Measurements from ENCODE around the gene HSPA4.

HSPA4 gene

GRCh38 chr5:133112026-133112660, 60.3 kb downstream of the HSPA4 start:
- Histone ChIP-seq H3K4me3 (ENCODE audit: low read depth, low read length) (no peak overlapping the region), H3K4me1 (peaks cover 21% of the 10 kb centered on the region), H3K9ac (no peak overlapping the region), H3K27ac (no peak overlapping the region), H3K4me2 (ENCODE audit: low read length) (no peak overlapping the region), H3K36me3 (ENCODE audit: control insufficient read depth, insufficient read depth, low read length) (no peaks in the 10 kb centered on the region), H3K27me3 (ENCODE audit: control insufficient read depth, insufficient read depth, low read length) (no peaks in the 10 kb centered on the region), H3K79me2 (no peaks in the 10 kb centered on the region), H3K9me3 (ENCODE audit: control insufficient read depth, low read length) (no peaks in the 10 kb centered on the region), H2AFZ (no peak overlapping the region)
- no peak for TF ChIP-seq CTCF (IDR thresholded peaks at IDR 0.05)

- Histone ChIP-seq H3K4me2 (ENCODE audit: low read length) (no peak overlapping the region), H3K27ac (peak overlapping the region; percentile 62), H3K4me1 (peaks cover 21% of the 10 kb centered on the region), H3K36me3 (ENCODE audit: control insufficient read depth, insufficient read depth, low read length) (no peaks in the 10 kb centered on the region), H2AFZ (peak overlapping the region; percentile 51), H3K9me3 (ENCODE audit: control insufficient read depth, low read length) (no peaks in the 10 kb centered on the region), H3K4me3 (ENCODE audit: low read depth, low read length) (no peak overlapping the region), H3K79me2 (no peaks in the 10 kb centered on the region), H3K9ac (no peak overlapping the region), H3K27me3 (ENCODE audit: control insufficient read depth, insufficient read depth, low read length) (no peaks in the 10 kb centered on the region)
- no peak for TF ChIP-seq CTCF (IDR thresholded peaks at IDR 0.05)
Measured at GRCh38 chr5:133113331-133114061, 61.7 kb downstream of the HSPA4 start.

DNA sequence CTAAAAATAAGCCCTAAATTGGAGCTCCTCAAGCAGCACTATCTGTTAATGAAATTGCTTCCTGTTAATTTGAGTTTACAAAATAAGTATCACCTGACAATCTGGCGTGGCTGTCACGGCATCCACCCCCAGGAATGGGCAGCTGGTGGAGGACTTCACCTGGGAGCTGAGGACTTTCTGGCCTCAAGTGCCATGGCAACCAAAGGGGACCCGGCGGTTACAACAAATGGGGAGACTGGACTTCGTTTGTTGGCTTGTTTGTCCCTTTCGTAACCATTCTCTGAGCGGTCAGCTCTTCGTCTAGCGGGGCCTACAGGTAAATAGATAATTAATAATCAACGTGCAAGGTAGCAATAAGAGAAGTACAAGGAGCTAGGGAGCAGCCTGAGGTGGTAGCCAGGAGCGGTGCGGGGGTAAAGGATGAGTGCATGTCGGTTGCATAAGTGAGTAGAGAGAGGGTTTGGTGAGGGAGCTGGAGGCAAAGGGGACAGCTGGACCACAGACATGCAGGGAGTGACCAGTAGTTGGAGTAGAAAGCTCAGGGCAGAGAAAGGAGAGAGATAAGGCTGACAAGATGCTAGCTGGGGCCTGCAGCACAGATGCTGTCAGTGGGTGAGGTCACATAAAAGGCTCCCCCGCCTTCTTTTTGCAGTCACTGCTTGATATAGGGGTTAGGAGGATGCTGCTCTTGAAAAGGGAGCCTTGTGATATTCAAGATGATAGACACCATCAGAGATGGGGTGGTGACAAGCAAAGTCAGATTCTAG, 62.5 kb downstream of the HSPA4 start:
- no peaks in the 10 kb centered on the region for H3K79me2 ChIP-seq
- no peak for TF ChIP-seq CTCF (IDR thresholded peaks at IDR 0.05)
- no peak overlapping the region for H3K9ac ChIP-seq
- H3K27me3 ChIP-seq (ENCODE audit: control insufficient read depth, insufficient read depth, low read length): no peaks in the 10 kb centered on the region
- H3K4me1 ChIP-seq: peaks cover 21% of the 10 kb centered on the region
- no peak overlapping the region for H2AFZ ChIP-seq
- H3K9me3 ChIP-seq (ENCODE audit: control insufficient read depth, low read length): no peaks in the 10 kb centered on the region
- peak overlapping the region; percentile 62 for H3K27ac ChIP-seq
- H3K36me3 ChIP-seq (ENCODE audit: control insufficient read depth, insufficient read depth, low read length): no peaks in the 10 kb centered on the region
- no peak overlapping the region for H3K4me2 ChIP-seq (ENCODE audit: low read length)
- H3K4me3 ChIP-seq (ENCODE audit: low read depth, low read length): no peak overlapping the region

- Histone ChIP-seq H2AFZ (no peak overlapping the region), H3K9ac (no peak overlapping the region), H3K4me1 (peaks cover 21% of the 10 kb centered on the region), H3K27ac (no peak overlapping the region), H3K4me2 (ENCODE audit: low read length) (no peak overlapping the region), H3K4me3 (ENCODE audit: low read depth, low read length) (no peak overlapping the region), H3K79me2 (no peaks in the 10 kb centered on the region), H3K27me3 (ENCODE audit: control insufficient read depth, insufficient read depth, low read length) (no peaks in the 10 kb centered on the region), H3K36me3 (ENCODE audit: control insufficient read depth, insufficient read depth, low read length) (no peaks in the 10 kb centered on the region), H3K9me3 (ENCODE audit: control insufficient read depth, low read length) (no peaks in the 10 kb centered on the region)
- TF ChIP-seq CTCF (IDR thresholded peaks at IDR 0.05): no peak
Measured at GRCh38 chr5:133114933-133115310, 63.1 kb downstream of the HSPA4 start.

Measured in parathyroid adenoma (tissue), 2 donors.